CD4-positive, alpha-beta T cell treated with Interleukin-12 subunit alpha and Interleukin-12 subunit beta, for 1 hour (primary cell): ENCODE measurements around the gene RAPGEF6.
"Not testable (repeated sequence)": the region's sequence is repeated elsewhere in the genome, so short reads cannot be mapped to it uniquely, and the experiment has no call there.

Source experiments
- DNase-seq: peaks from one replicate; pipeline ENCODE4 v3.0.0-alpha.2; 2020

Gene RAPGEF6

GRCh38 chr5:131634996-131635683 is at the start of gene RAPGEF6:
TSS of gene RAPGEF6 (minus strand) at chr5:131635229. CDS start at chr5:131635030, 199 bp downstream.
- DNase-seq, result peak; percentile 99

GRCh38 chr5:131684595-131684994 is 49.6 kb upstream of the RAPGEF6 start:
- DNase-seq, result no peak

- DNase-seq, result no peak
These were observed 49.0 kb upstream of the RAPGEF6 start for GRCh38 chr5:131684051-131684450.

GRCh38 chr5:131682826-131683225 is 47.8 kb upstream of the RAPGEF6 start:
- no peak for DNase-seq

GRCh38 chr5:131682175-131682574 is 47.1 kb upstream of the RAPGEF6 start:
- no peak for DNase-seq

GRCh38 chr5:131679911-131680310 is 44.9 kb upstream of the RAPGEF6 start:
- DNase-seq, result no peak

GRCh38 chr5:131678273-131678672 is 43.2 kb upstream of the RAPGEF6 start:
- DNase-seq, result not testable (repeated sequence)

GRCh38 chr5:131677115-131677514 is 42.1 kb upstream of the RAPGEF6 start:
- DNase-seq, result no peak

- no peak for DNase-seq
These were observed 37.7 kb upstream of the RAPGEF6 start for GRCh38 chr5:131672776-131673175.

GRCh38 chr5:131671994-131672655 is 37.1 kb upstream of the RAPGEF6 start:
- DNase-seq, result no peak

- DNase-seq, result no peak
These were observed 36.4 kb upstream of the RAPGEF6 start for GRCh38 chr5:131671409-131671808.

GRCh38 chr5:131664929-131665328 is 29.9 kb upstream of the RAPGEF6 start:
- no peak for DNase-seq

- no peak for DNase-seq
These were observed 26.9 kb upstream of the RAPGEF6 start for GRCh38 chr5:131661933-131662332.

- no peak for DNase-seq
These were observed 24.8 kb upstream of the RAPGEF6 start for GRCh38 chr5:131659841-131660240.

GRCh38 chr5:131659290-131659689 is 24.3 kb upstream of the RAPGEF6 start:
- no peak for DNase-seq

- no peak for DNase-seq
These were observed 19.7 kb upstream of the RAPGEF6 start for GRCh38 chr5:131654776-131655175.

- no peak for DNase-seq
These were observed 19.3 kb upstream of the RAPGEF6 start for GRCh38 chr5:131654309-131654708.

- DNase-seq, result no peak
These were observed 14.1 kb upstream of the RAPGEF6 start for GRCh38 chr5:131649161-131649560.

GRCh38 chr5:131647048-131647769 is 12.2 kb upstream of the RAPGEF6 start:
- DNase-seq, result no peak

- DNase-seq, result no peak
These were observed 9.8 kb upstream of the RAPGEF6 start for GRCh38 chr5:131644822-131645221.

- DNase-seq, result no peak
These were observed 9.3 kb upstream of the RAPGEF6 start for GRCh38 chr5:131644370-131644769.

- DNase-seq, result no peak
These were observed 6.5 kb upstream of the RAPGEF6 start for GRCh38 chr5:131641494-131641893.

- peak; percentile 34 for DNase-seq
These were observed 5.2 kb upstream of the RAPGEF6 start for GRCh38 chr5:131640043-131640856.
